ENCODE results near the gene CNN2.

DNA sequence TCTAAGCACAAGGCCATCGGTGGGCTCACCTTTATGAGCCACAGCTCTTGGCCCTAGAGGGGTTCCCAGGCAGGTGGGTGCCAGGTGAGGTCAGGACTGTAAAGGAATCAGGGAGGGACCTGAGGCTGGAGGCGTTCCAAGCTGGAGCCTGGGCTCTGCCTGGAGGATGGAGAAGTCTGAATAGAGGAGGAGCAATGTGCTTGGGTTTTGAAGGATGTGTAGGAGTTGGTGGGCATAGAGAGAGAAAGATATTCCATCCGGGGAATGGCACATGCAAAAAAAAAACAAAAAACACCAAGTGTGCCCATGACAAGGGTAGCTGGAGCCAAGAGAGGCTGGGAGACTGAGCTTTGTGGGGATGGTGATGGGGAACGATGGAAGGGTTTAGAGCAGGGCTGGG is 23.8 kb upstream of the CNN2 start:
- TF ChIP-seq FOXM1 (IDR thresholded peaks at IDR 0.05; ENCODE audit: borderline replicate concordance) (no peak), BHLHE40 (IDR thresholded peaks at IDR 0.05; ENCODE audit: borderline replicate concordance) (no peak), SP1 (IDR thresholded peaks at IDR 0.05) (no peak), ARNT (IDR thresholded peaks at IDR 0.05) (no peak), FOXK2 (IDR thresholded peaks at IDR 0.05) (no peak), ELF4 (IDR thresholded peaks at IDR 0.05) (no peak), FOXA1 (IDR thresholded peaks at IDR 0.05) (no peak), SUZ12 (IDR thresholded peaks at IDR 0.05) (no peak), LEF1 (IDR thresholded peaks at IDR 0.05; ENCODE audit: borderline replicate concordance) (no peak), CTBP1 (IDR thresholded peaks at IDR 0.05; ENCODE audit: borderline replicate concordance) (no peak), ZNF384 (IDR thresholded peaks at IDR 0.05) (no peak), TARDBP (IDR thresholded peaks at IDR 0.05) (no peak), NFRKB (IDR thresholded peaks at IDR 0.05) (no peak)
